KMS-11 (cell line): ENCODE measurements around the gene HSFX2.
"Not testable (repeated sequence)": the region's sequence is repeated elsewhere in the genome, so short reads cannot be mapped to it uniquely, and the experiment has no call there.

Experiments
- H2AFZ ChIP-seq: fragments of 200-600 bp; sonication (generic); 2 replicates; pipeline ENCODE4 v1.6.1; 2016; ENCODE audit warnings: antibody characterized with exemption, mixed run types, low read depth
- H3K27ac ChIP-seq: fragments of 200-600 bp; sonication (generic); 2 replicates; pipeline ENCODE4 v1.6.1; 2016; ENCODE audit warnings: mild to moderate bottlenecking, mixed run types
- H3K27me3 ChIP-seq: fragments of 200-600 bp; sonication (generic); 2 replicates; pipeline ENCODE4 v1.6.1; 2017; ENCODE audit warnings: mild to moderate bottlenecking, low read depth, mixed run types, moderate library complexity; ENCODE audit not compliant: insufficient read depth
- H3K36me3 ChIP-seq: fragments of 200-600 bp; sonication (generic); 2 replicates; pipeline ENCODE4 v1.6.1; 2017; ENCODE audit warnings: mild to moderate bottlenecking, mixed run types; ENCODE audit not compliant: insufficient read depth
- H3K4me1 ChIP-seq: fragments of 200-600 bp; sonication (generic); 2 replicates; pipeline ENCODE4 v1.6.1; 2016; ENCODE audit warnings: mild to moderate bottlenecking, low read depth, mixed run types; ENCODE audit not compliant: poor library complexity, severe bottlenecking
- H3K4me2 ChIP-seq: fragments of 200-600 bp; sonication (generic); 2 replicates; pipeline ENCODE4 v1.7.0; 2016; ENCODE audit warnings: mild to moderate bottlenecking, mixed run types
- H3K4me3 ChIP-seq: fragments of 200-600 bp; sonication (generic); IDR thresholded peaks from 2 replicates; pipeline ENCODE4 v1.6.1; 2017; ENCODE audit warnings: low read depth, low read length, mixed read lengths; ENCODE audit not compliant: insufficient read depth
- H3K79me2 ChIP-seq: fragments of 200-600 bp; sonication (generic); 2 replicates; pipeline ENCODE4 v1.6.1; 2016; ENCODE audit warnings: low read depth, mixed run types; ENCODE audit not compliant: insufficient read depth
- H3K9ac ChIP-seq: fragments of 200-600 bp; sonication (generic); 2 replicates; pipeline ENCODE4 v1.6.1; 2016; ENCODE audit warnings: mild to moderate bottlenecking, mixed run types
- H4K20me1 ChIP-seq: fragments of 200-600 bp; sonication (generic); 2 replicates; pipeline ENCODE4 v1.6.1; 2016; ENCODE audit warnings: mild to moderate bottlenecking, mixed run types; ENCODE audit not compliant: insufficient read depth
- TF ChIP-seq, protein P1 (sequence below): fragments of 200-600 bp; sonication (generic); conservative IDR thresholded peaks from 2 replicates; pipeline ENCODE4 v1.6.1; 2017; ENCODE audit warnings: low read depth, mild to moderate bottlenecking, antibody characterized with exemption, low read length, moderate library complexity, mixed read lengths

The HSFX2 gene

DNA sequence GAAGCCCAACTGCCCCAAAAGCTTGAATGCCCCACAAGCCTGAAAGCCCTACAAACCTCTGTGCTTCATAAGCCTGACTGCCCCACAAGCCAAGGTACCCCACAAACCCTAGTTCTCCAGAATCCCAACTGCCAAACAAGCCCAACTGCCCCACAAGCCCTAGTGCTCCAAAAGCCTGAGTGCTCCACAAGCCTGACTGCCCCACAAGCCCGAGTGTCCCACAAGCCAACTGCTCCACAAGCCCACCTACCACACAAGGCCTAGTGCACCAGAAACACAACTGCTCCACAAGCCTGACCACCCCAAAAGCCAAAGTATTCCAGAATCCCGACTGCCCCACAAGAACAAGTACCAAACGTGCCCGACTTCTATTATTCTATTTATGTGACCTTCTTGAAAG is 31.8 kb downstream of the HSFX2 start:
- H3K4me2 ChIP-seq: no peak overlapping the region
- no peak overlapping the region for H3K4me3 ChIP-seq
- no peaks in the 10 kb centered on the region for H3K27me3 ChIP-seq
- no peak overlapping the region for H2AFZ ChIP-seq
- no peaks in the 10 kb centered on the region for H4K20me1 ChIP-seq
- no peaks in the 10 kb centered on the region for H3K36me3 ChIP-seq
- H3K4me1 ChIP-seq: no peaks in the 10 kb centered on the region
- TF ChIP-seq, protein P1, sequence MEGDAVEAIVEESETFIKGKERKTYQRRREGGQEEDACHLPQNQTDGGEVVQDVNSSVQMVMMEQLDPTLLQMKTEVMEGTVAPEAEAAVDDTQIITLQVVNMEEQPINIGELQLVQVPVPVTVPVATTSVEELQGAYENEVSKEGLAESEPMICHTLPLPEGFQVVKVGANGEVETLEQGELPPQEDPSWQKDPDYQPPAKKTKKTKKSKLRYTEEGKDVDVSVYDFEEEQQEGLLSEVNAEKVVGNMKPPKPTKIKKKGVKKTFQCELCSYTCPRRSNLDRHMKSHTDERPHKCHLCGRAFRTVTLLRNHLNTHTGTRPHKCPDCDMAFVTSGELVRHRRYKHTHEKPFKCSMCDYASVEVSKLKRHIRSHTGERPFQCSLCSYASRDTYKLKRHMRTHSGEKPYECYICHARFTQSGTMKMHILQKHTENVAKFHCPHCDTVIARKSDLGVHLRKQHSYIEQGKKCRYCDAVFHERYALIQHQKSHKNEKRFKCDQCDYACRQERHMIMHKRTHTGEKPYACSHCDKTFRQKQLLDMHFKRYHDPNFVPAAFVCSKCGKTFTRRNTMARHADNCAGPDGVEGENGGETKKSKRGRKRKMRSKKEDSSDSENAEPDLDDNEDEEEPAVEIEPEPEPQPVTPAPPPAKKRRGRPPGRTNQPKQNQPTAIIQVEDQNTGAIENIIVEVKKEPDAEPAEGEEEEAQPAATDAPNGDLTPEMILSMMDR: no peak
- H3K27ac ChIP-seq: no peak overlapping the region
- no peak overlapping the region for H3K9ac ChIP-seq
- no peaks in the 10 kb centered on the region for H3K79me2 ChIP-seq

- not testable (repeated sequence) for H3K79me2 ChIP-seq, H2AFZ ChIP-seq, H3K4me2 ChIP-seq, H3K4me1 ChIP-seq, H3K36me3 ChIP-seq, H3K9ac ChIP-seq, H3K27ac ChIP-seq, H3K27me3 ChIP-seq, H3K4me3 ChIP-seq, H4K20me1 ChIP-seq
Observed at GRCh38 chrX:149555251-149555650, 39.9 kb downstream of the HSFX2 start.

DNA sequence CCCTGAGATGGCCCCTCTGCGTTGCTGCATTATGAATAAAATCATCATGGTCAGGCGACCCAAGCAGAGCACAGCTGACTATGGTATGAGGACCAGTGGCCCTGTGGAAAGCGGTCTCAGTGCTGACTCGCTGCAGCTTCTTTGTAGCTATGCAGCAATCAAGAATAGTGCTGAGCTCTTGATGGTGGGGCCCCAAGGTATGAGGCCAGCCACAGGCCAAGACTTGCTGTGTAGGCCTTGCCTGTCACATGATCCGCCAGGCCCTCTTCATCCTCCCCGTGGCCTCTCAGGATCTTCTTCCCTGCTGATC is 43.2 kb downstream of the HSFX2 start:
- H3K36me3 ChIP-seq, H3K9ac ChIP-seq, H3K79me2 ChIP-seq, H3K4me2 ChIP-seq, H3K27me3 ChIP-seq, H3K4me1 ChIP-seq, H3K27ac ChIP-seq, H2AFZ ChIP-seq, H4K20me1 ChIP-seq, H3K4me3 ChIP-seq: not testable (repeated sequence)

- not testable (repeated sequence) for H3K79me2 ChIP-seq, H4K20me1 ChIP-seq, H3K9ac ChIP-seq, H3K4me1 ChIP-seq, H3K36me3 ChIP-seq, H3K4me3 ChIP-seq, H3K4me2 ChIP-seq, H2AFZ ChIP-seq, H3K27ac ChIP-seq, H3K27me3 ChIP-seq
Observed at GRCh38 chrX:149551245-149551938, 43.7 kb downstream of the HSFX2 start.

DNA sequence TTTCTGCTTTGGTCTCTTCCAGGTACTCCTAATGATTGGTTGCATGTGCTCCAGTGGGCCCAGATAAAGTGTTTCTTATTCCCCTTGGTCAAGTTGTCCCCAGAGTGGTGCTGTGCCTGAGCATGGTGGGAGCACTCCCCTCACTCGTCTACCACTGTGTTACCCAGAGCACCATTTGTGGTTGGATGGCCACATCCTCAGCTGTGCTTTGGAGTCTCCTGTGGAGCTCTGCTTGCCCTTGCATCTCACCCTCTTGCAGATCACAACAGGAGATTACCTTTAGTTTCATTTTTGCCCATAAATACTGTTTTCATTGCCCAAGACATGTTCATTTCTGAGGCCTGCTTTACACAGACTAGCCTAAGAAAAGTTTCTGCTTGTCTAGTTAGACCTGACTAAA is 44.7 kb downstream of the HSFX2 start:
- H3K79me2 ChIP-seq, H3K9ac ChIP-seq, H3K27ac ChIP-seq, H2AFZ ChIP-seq, H3K4me1 ChIP-seq, H3K4me3 ChIP-seq, H3K27me3 ChIP-seq, H4K20me1 ChIP-seq, H3K4me2 ChIP-seq, H3K36me3 ChIP-seq: not testable (repeated sequence)

GRCh38 chrX:149549701-149550100 is 45.4 kb downstream of the HSFX2 start, which contains the start of gene HSFX3:
TSS of gene HSFX3 (minus strand) at chrX:149549924. CDS start at chrX:149549852, 72 bp downstream.
- H4K20me1 ChIP-seq, H3K4me2 ChIP-seq, H3K79me2 ChIP-seq, H3K9ac ChIP-seq, H3K4me1 ChIP-seq, H3K4me3 ChIP-seq, H2AFZ ChIP-seq, H3K27ac ChIP-seq, H3K27me3 ChIP-seq, H3K36me3 ChIP-seq: not testable (repeated sequence)

GRCh38 chrX:149547782-149548181 is 47.3 kb downstream of the HSFX2 start:
- not testable (repeated sequence) for H4K20me1 ChIP-seq, H3K4me1 ChIP-seq

GRCh38 chrX:149546962-149547361 is 48.2 kb downstream of the HSFX2 start:
- not testable (repeated sequence) for H3K27ac ChIP-seq, H3K4me1 ChIP-seq, H3K4me2 ChIP-seq, H4K20me1 ChIP-seq, H3K9ac ChIP-seq, H3K36me3 ChIP-seq, H2AFZ ChIP-seq, H3K4me3 ChIP-seq, H3K79me2 ChIP-seq, H3K27me3 ChIP-seq

More at GRCh38 chrX:149547782-149548181, 47.3 kb downstream of the HSFX2 start:
- not testable (repeated sequence) for H3K36me3 ChIP-seq, H3K27me3 ChIP-seq, H2AFZ ChIP-seq, H3K4me3 ChIP-seq, H3K4me2 ChIP-seq, H3K27ac ChIP-seq, H3K79me2 ChIP-seq, H3K9ac ChIP-seq

DNA sequence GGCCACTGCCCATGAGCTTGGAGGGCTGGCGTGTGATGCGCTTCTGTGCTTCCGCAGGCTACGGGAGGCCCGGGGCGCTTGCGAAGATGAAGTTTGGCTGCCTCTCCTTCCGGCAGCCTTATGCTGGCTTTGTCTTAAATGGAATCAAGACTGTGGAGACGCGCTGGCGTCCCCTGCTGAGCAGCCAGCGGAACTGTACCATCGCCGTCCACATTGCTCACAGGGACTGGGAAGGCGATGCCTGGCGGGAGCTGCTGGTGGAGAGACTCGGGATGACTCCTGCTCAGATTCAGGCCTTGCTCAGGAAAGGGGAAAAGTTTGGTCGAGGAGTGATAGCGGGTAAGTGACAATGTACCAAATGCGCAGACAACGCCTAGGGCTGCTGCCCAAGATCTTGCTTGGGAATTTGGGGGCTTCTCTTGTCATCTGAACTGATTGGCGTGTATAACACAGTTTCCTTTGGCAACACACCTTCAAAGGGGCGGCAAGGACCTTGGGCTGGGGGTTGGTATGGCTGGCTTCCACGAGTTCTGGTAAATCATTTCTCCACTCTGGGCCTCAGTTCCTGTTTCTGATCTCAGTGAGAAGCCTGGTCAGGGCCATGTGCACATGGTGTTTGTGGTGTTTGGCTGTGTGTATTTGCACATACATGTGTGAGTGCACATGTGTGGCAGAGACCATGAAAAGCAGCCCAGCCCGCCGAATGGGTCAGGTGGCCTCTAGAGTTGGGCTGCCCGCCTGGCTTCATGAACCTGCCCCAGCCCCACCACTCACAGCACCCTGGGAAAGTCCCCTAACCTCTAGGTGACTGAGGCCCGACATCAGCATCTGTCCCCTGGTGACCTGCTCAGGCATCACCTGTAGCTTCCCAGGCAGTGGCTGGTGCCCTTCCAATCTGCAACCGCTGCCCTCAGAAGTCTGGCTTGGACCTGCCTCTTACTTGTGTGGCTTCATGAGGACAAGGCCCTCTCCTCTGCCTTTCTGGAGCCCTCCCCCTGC is 49.3 kb downstream of the HSFX2 start:
- not testable (repeated sequence) for H3K4me3 ChIP-seq, H2AFZ ChIP-seq, H4K20me1 ChIP-seq, H3K27ac ChIP-seq, H3K79me2 ChIP-seq, H3K36me3 ChIP-seq, H3K4me1 ChIP-seq, H3K27me3 ChIP-seq, H3K4me2 ChIP-seq, H3K9ac ChIP-seq
